WTC11 (cell line): ENCODE results near the gene SPO11. TPM values are rescaled to one million over a fixed set of nuclear protein-coding genes. Genes with fewer than 3 reads are reported as not detected.

ENCODE experiments used
- ATAC-seq: fragments of 200-7000 bp; cut with Tn5 transposase; 2 replicates; pipeline ENCODE4 v1.10.0; 2021; ENCODE audit warnings: mild to moderate bottlenecking, moderate library complexity
- CTCF ChIA-PET: fragments of 300-600 bp; sonication (Branson Sonifier 250); formaldehyde crosslinking; loops from one replicate; lab custom pipeline; 2021; ENCODE audit warnings: antibody characterized with exemption; lab: Charles Lee
- POLR2A ChIA-PET: fragments of 350-600 bp; sonication (Branson Sonifier 250); formaldehyde crosslinking; loops from one replicate; lab custom pipeline; 2021; ENCODE audit warnings: antibody characterized with exemption; lab: Charles Lee
- DNase-seq: peaks from one replicate; pipeline ENCODE4 v3.0.0; 2021; ENCODE audit warnings: low spot score
- H3K27ac Mint-ChIP-seq: 2 replicates; pipeline ENCODE4 v1.8.0; 2021; ENCODE audit warnings: mixed read lengths
- H3K27me3 Mint-ChIP-seq: 2 replicates; pipeline ENCODE4 v1.8.0; 2021; ENCODE audit warnings: low read depth, mild to moderate bottlenecking, moderate library complexity, mixed read lengths
- H3K36me3 Mint-ChIP-seq: 2 replicates; pipeline ENCODE4 v1.8.0; 2021; ENCODE audit warnings: mixed read lengths
- H3K4me1 Mint-ChIP-seq: 2 replicates; pipeline ENCODE4 v1.8.0; 2022; ENCODE audit warnings: mixed read lengths
- H3K4me3 Mint-ChIP-seq: 2 replicates; pipeline ENCODE4 v1.8.0; 2021; ENCODE audit warnings: mild to moderate bottlenecking, moderate library complexity, mixed read lengths
- H3K9me3 Mint-ChIP-seq: 2 replicates; pipeline ENCODE4 v1.8.0; 2021; ENCODE audit warnings: mixed read lengths
- ESRRA ChIP-seq: sonication (generic); formaldehyde crosslinking; IDR thresholded peaks from 2 replicates; pipeline ENCODE4 v1.8.1; 2022; ENCODE audit warnings: mild to moderate bottlenecking, missing genetic modification reagents, borderline replicate concordance
- ETV6 ChIP-seq: sonication (generic); formaldehyde crosslinking; IDR thresholded peaks from 2 replicates; pipeline ENCODE4 v1.8.1; 2022; ENCODE audit warnings: mild to moderate bottlenecking, missing genetic modification reagents
- FOXP1 ChIP-seq: sonication (generic); formaldehyde crosslinking; IDR thresholded peaks from 2 replicates; pipeline ENCODE4 v1.8.0; 2022; ENCODE audit warnings: missing genetic modification reagents, mild to moderate bottlenecking, moderate library complexity, borderline replicate concordance
- GTF2I ChIP-seq: fragments of 250-450 bp; sonication (Bioruptor Pico); conservative IDR thresholded peaks from 2 replicates; pipeline ENCODE4 v1.4.0; 2021; ENCODE audit warnings: mild to moderate bottlenecking
- IRF2 ChIP-seq: sonication (generic); formaldehyde crosslinking; IDR thresholded peaks from 2 replicates; pipeline ENCODE4 v1.8.0; 2022; ENCODE audit warnings: low read depth, missing genetic modification reagents, borderline replicate concordance
- JAZF1 ChIP-seq: fragments of 250-450 bp; sonication (Bioruptor Pico); IDR thresholded peaks from 2 replicates; pipeline ENCODE4 v1.9.0; 2021; ENCODE audit warnings: moderate library complexity, mild to moderate bottlenecking, inconsistent platforms
- JUN ChIP-seq: sonication (generic); formaldehyde crosslinking; IDR thresholded peaks from 2 replicates; pipeline ENCODE4 v1.8.0; 2023; ENCODE audit warnings: mild to moderate bottlenecking, missing genetic modification reagents
- MXD4 ChIP-seq: fragments of 250-450 bp; sonication (Bioruptor Pico); IDR thresholded peaks from 2 replicates; pipeline ENCODE4 v1.8.0; 2021; ENCODE audit warnings: mild to moderate bottlenecking, moderate library complexity, borderline replicate concordance
- MYBL2 ChIP-seq: sonication (generic); formaldehyde crosslinking; IDR thresholded peaks from 2 replicates; pipeline ENCODE4 v1.8.1; 2023; ENCODE audit warnings: mild to moderate bottlenecking, moderate library complexity, missing genetic modification reagents
- NFYB ChIP-seq: sonication (generic); formaldehyde crosslinking; conservative IDR thresholded peaks from 2 replicates; pipeline ENCODE4 v1.8.0; 2022; ENCODE audit warnings: low read depth, missing genetic modification reagents
- NR2C2 ChIP-seq: sonication (generic); formaldehyde crosslinking; IDR thresholded peaks from 2 replicates; pipeline ENCODE4 v1.8.0; 2022; ENCODE audit warnings: mild to moderate bottlenecking, missing genetic modification reagents
- OVOL2 ChIP-seq: fragments of 250-450 bp; sonication (Bioruptor Pico); IDR thresholded peaks from 2 replicates; pipeline ENCODE4 v1.9.0; 2021; ENCODE audit warnings: mild to moderate bottlenecking, borderline replicate concordance
- RELA ChIP-seq: sonication (generic); formaldehyde crosslinking; IDR thresholded peaks from 2 replicates; pipeline ENCODE4 v1.8.1; 2022; ENCODE audit warnings: missing genetic modification reagents, mild to moderate bottlenecking, borderline replicate concordance
- SMAD3 ChIP-seq: sonication (generic); formaldehyde crosslinking; IDR thresholded peaks from 2 replicates; pipeline ENCODE4 v1.8.0; 2022; ENCODE audit warnings: missing genetic modification reagents, mild to moderate bottlenecking, borderline replicate concordance
- SMAD4 ChIP-seq: sonication (generic); formaldehyde crosslinking; IDR thresholded peaks from 2 replicates; pipeline ENCODE4 v1.8.0; 2022; ENCODE audit warnings: mild to moderate bottlenecking, missing genetic modification reagents
- TCF7 ChIP-seq: sonication (generic); formaldehyde crosslinking; IDR thresholded peaks from 2 replicates; pipeline ENCODE4 v1.8.0; 2022; ENCODE audit warnings: mild to moderate bottlenecking, low read depth, missing genetic modification reagents, moderate library complexity
- ZBTB21 ChIP-seq: sonication (generic); formaldehyde crosslinking; IDR thresholded peaks from 2 replicates; pipeline ENCODE4 v1.8.1; 2023; ENCODE audit warnings: mild to moderate bottlenecking, missing genetic modification reagents, borderline replicate concordance
- ZNF121 ChIP-seq: sonication (generic); formaldehyde crosslinking; IDR thresholded peaks from 2 replicates; pipeline ENCODE4 v1.8.0; 2023; ENCODE audit warnings: missing genetic modification reagents
- total RNA-seq: library from RNA; stranded (reverse); gene quantifications from 3 replicates; pipeline ENCODE4 v1.2.3, GENCODE V29; 2021
- TF ChIP-seq, protein P1 (sequence below): fragments of 250-450 bp; sonication (Bioruptor Pico); IDR thresholded peaks from 2 replicates; pipeline ENCODE4 v1.8.0; 2021; ENCODE audit warnings: mild to moderate bottlenecking
- TF ChIP-seq, protein P2 (sequence below): sonication (generic); formaldehyde crosslinking; IDR thresholded peaks from 2 replicates; pipeline ENCODE4 v1.8.1; 2022; ENCODE audit warnings: low read depth, missing genetic modification reagents, borderline replicate concordance
- TF ChIP-seq, protein P3 (sequence below): sonication (generic); formaldehyde crosslinking; IDR thresholded peaks from 2 replicates; pipeline ENCODE4 v1.8.0; 2023; ENCODE audit warnings: mild to moderate bottlenecking, missing genetic modification reagents
- TF ChIP-seq, protein P4 (sequence below): fragments of 200-600 bp; IDR thresholded peaks from 2 replicates; pipeline ENCODE4 v1.8.0; 2022; ENCODE audit warnings: antibody characterized with exemption
- TF ChIP-seq, protein P5 (sequence below): sonication (generic); formaldehyde crosslinking; conservative IDR thresholded peaks from 2 replicates; pipeline ENCODE4 v1.8.1; 2022; ENCODE audit warnings: mild to moderate bottlenecking, missing genetic modification reagents
- TF ChIP-seq, protein P6 (sequence below): sonication (generic); formaldehyde crosslinking; IDR thresholded peaks from 2 replicates; pipeline ENCODE4 v1.8.1; 2023; ENCODE audit warnings: mild to moderate bottlenecking, missing genetic modification reagents, borderline replicate concordance

The SPO11 gene
- total RNA-seq, 1 experiment from 2014 or later: not detected

DNA sequence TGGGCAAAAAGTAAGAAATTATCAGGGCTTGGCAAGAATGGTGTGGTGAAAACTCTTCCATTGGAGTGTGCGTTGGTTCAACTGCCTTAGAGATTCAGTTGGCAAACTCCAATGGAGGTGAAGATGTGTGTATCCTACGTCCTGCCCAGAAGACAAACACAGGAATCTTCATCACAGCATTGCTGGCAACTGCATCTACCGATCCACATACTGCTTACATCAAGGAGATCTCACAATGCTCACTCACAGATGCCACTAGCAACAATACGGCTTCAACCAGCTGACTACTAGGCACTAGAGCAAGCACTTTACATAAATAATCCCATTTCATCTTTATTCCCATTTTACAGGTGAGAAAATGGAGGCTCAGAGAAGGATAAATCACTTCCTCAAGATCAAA, 10.0 kb upstream of the SPO11 start (continued):
- TF ChIP-seq, protein P1, sequence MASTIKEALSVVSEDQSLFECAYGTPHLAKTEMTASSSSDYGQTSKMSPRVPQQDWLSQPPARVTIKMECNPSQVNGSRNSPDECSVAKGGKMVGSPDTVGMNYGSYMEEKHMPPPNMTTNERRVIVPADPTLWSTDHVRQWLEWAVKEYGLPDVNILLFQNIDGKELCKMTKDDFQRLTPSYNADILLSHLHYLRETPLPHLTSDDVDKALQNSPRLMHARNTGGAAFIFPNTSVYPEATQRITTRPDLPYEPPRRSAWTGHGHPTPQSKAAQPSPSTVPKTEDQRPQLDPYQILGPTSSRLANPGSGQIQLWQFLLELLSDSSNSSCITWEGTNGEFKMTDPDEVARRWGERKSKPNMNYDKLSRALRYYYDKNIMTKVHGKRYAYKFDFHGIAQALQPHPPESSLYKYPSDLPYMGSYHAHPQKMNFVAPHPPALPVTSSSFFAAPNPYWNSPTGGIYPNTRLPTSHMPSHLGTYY (CRISPR knock-in tag): no peak
- TF ChIP-seq, protein P2, sequence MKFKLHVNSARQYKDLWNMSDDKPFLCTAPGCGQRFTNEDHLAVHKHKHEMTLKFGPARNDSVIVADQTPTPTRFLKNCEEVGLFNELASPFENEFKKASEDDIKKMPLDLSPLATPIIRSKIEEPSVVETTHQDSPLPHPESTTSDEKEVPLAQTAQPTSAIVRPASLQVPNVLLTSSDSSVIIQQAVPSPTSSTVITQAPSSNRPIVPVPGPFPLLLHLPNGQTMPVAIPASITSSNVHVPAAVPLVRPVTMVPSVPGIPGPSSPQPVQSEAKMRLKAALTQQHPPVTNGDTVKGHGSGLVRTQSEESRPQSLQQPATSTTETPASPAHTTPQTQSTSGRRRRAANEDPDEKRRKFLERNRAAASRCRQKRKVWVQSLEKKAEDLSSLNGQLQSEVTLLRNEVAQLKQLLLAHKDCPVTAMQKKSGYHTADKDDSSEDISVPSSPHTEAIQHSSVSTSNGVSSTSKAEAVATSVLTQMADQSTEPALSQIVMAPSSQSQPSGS (CRISPR knock-in tag): no peak
- TF ChIP-seq ZNF121 (CRISPR knock-in tag): no peak
- TF ChIP-seq, protein P3, sequence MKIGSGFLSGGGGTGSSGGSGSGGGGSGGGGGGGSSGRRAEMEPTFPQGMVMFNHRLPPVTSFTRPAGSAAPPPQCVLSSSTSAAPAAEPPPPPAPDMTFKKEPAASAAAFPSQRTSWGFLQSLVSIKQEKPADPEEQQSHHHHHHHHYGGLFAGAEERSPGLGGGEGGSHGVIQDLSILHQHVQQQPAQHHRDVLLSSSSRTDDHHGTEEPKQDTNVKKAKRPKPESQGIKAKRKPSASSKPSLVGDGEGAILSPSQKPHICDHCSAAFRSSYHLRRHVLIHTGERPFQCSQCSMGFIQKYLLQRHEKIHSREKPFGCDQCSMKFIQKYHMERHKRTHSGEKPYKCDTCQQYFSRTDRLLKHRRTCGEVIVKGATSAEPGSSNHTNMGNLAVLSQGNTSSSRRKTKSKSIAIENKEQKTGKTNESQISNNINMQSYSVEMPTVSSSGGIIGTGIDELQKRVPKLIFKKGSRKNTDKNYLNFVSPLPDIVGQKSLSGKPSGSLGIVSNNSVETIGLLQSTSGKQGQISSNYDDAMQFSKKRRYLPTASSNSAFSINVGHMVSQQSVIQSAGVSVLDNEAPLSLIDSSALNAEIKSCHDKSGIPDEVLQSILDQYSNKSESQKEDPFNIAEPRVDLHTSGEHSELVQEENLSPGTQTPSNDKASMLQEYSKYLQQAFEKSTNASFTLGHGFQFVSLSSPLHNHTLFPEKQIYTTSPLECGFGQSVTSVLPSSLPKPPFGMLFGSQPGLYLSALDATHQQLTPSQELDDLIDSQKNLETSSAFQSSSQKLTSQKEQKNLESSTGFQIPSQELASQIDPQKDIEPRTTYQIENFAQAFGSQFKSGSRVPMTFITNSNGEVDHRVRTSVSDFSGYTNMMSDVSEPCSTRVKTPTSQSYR (CRISPR knock-in tag): no peak

DNA sequence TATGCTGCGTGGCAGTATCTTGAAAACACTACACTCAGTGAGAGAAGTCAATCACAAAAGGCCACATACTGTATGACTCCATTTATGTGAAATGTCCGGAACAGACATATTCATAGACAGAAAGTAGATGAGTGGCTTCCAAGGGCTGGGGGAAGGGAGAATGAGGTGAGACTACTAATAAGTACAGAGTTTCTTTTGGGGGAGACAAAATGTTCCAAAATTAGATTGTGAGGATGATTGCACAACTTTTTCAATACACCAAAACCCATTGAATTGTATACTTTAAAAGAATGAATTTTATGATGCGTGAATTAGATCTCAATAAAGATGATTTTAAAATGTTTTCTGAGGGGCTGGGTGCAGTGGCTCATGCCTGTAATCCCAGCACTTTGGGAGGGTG, 9.2 kb upstream of the SPO11 start:
- Mint-ChIP-seq H3K27ac (no peak overlapping the region), H3K9me3 (no peaks in the 10 kb centered on the region), H3K36me3 (no peaks in the 10 kb centered on the region)
- no peak for ATAC-seq
- no peak for DNase-seq
- TF ChIP-seq ETV6 (CRISPR knock-in tag) (no peak), MYBL2 (no peak)
- TF ChIP-seq, protein P4, sequence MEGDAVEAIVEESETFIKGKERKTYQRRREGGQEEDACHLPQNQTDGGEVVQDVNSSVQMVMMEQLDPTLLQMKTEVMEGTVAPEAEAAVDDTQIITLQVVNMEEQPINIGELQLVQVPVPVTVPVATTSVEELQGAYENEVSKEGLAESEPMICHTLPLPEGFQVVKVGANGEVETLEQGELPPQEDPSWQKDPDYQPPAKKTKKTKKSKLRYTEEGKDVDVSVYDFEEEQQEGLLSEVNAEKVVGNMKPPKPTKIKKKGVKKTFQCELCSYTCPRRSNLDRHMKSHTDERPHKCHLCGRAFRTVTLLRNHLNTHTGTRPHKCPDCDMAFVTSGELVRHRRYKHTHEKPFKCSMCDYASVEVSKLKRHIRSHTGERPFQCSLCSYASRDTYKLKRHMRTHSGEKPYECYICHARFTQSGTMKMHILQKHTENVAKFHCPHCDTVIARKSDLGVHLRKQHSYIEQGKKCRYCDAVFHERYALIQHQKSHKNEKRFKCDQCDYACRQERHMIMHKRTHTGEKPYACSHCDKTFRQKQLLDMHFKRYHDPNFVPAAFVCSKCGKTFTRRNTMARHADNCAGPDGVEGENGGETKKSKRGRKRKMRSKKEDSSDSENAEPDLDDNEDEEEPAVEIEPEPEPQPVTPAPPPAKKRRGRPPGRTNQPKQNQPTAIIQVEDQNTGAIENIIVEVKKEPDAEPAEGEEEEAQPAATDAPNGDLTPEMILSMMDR: no peak
- TF ChIP-seq, all 79 proteins: peak for 0
- H3K4me1 Mint-ChIP-seq: peaks cover 16% of the 10 kb centered on the region
- POLR2A ChIA-PET: no interaction called here
- CTCF ChIA-PET: interaction anchor here (1.6 kb wide), 1 partner anchor 12 kb away, joined by 3 read pairs; no protein-coding TSS in a partner anchor
- H3K4me3 Mint-ChIP-seq: no peak overlapping the region
- H3K27me3 Mint-ChIP-seq: no peaks in the 10 kb centered on the region; the same call in 1 of the 2 replicates

DNA sequence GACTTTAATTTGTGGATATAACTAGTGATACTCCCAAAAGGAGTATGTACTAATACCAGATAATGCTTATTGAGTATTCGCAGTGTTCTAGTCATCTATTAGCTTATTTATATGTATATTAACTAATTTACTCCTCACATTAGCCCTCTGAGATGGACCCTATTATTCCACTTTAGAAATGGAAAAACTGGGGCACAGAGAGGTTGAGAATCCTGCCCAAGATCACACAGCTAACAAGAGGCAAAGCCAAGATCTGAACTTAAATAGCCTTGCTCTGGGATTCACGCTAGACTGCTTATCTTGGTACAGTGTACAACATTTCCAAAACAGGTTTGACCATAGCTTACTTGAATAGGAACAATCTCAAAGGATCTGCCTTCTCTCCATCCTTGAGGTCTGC, 8.5 kb upstream of the SPO11 start:
- ATAC-seq (no peak), DNase-seq (no peak)
- H3K27me3 Mint-ChIP-seq: no peaks in the 10 kb centered on the region; the same call in 1 of the 2 replicates
- no peaks in the 10 kb centered on the region for H3K9me3 Mint-ChIP-seq
- no peak overlapping the region for H3K27ac Mint-ChIP-seq
- no peaks in the 10 kb centered on the region for H3K36me3 Mint-ChIP-seq
- ChIA-PET CTCF (interaction anchor here (1.6 to 2.2 kb wide), 2 partner anchors 11 to 30 kb away, joined by 3 to 7 read pairs; no protein-coding TSS in a partner anchor), POLR2A (no interaction called here)
- no peak overlapping the region for H3K4me3 Mint-ChIP-seq
- peaks cover 16% of the 10 kb centered on the region for H3K4me1 Mint-ChIP-seq
- TF ChIP-seq SMAD4 (CRISPR knock-in tag): no peak
- TF ChIP-seq JUN (CRISPR knock-in tag): no peak
- no peak for TF ChIP-seq NFYB (CRISPR knock-in tag)
- no peak for TF ChIP-seq IRF2
- no peak for TF ChIP-seq TCF7 (CRISPR knock-in tag)
- TF ChIP-seq GTF2I (CRISPR knock-in tag): no peak
- no peak for TF ChIP-seq NR2C2 (CRISPR knock-in tag)
- no peak for TF ChIP-seq OVOL2
- TF ChIP-seq MXD4 (CRISPR knock-in tag): no peak
- TF ChIP-seq, protein P5, sequence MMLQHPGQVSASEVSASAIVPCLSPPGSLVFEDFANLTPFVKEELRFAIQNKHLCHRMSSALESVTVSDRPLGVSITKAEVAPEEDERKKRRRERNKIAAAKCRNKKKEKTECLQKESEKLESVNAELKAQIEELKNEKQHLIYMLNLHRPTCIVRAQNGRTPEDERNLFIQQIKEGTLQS (CRISPR knock-in tag): no peak
- TF ChIP-seq ZBTB21 (CRISPR knock-in tag): no peak
- TF ChIP-seq FOXP1 (CRISPR knock-in tag): no peak
- no peak for TF ChIP-seq SMAD3 (CRISPR knock-in tag)
- TF ChIP-seq, protein P6, sequence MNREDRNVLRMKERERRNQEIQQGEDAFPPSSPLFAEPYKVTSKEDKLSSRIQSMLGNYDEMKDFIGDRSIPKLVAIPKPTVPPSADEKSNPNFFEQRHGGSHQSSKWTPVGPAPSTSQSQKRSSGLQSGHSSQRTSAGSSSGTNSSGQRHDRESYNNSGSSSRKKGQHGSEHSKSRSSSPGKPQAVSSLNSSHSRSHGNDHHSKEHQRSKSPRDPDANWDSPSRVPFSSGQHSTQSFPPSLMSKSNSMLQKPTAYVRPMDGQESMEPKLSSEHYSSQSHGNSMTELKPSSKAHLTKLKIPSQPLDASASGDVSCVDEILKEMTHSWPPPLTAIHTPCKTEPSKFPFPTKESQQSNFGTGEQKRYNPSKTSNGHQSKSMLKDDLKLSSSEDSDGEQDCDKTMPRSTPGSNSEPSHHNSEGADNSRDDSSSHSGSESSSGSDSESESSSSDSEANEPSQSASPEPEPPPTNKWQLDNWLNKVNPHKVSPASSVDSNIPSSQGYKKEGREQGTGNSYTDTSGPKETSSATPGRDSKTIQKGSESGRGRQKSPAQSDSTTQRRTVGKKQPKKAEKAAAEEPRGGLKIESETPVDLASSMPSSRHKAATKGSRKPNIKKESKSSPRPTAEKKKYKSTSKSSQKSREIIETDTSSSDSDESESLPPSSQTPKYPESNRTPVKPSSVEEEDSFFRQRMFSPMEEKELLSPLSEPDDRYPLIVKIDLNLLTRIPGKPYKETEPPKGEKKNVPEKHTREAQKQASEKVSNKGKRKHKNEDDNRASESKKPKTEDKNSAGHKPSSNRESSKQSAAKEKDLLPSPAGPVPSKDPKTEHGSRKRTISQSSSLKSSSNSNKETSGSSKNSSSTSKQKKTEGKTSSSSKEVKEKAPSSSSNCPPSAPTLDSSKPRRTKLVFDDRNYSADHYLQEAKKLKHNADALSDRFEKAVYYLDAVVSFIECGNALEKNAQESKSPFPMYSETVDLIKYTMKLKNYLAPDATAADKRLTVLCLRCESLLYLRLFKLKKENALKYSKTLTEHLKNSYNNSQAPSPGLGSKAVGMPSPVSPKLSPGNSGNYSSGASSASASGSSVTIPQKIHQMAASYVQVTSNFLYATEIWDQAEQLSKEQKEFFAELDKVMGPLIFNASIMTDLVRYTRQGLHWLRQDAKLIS (CRISPR knock-in tag): no peak
- no peak for TF ChIP-seq JAZF1 (CRISPR knock-in tag)
- no peak for TF ChIP-seq ESRRA (CRISPR knock-in tag)
- TF ChIP-seq RELA: no peak
